GM12872 (cell line): ENCODE results near the gene BAHCC1.

Experiments used
- TF ChIP-seq, protein P1 (sequence below): IDR thresholded peaks from 3 replicates; pipeline ENCODE4 v1.5.1; 2011; ENCODE audit warnings: low read depth, mild to moderate bottlenecking, low read length, moderate library complexity; ENCODE audit not compliant: insufficient read depth

Gene BAHCC1

DNA sequence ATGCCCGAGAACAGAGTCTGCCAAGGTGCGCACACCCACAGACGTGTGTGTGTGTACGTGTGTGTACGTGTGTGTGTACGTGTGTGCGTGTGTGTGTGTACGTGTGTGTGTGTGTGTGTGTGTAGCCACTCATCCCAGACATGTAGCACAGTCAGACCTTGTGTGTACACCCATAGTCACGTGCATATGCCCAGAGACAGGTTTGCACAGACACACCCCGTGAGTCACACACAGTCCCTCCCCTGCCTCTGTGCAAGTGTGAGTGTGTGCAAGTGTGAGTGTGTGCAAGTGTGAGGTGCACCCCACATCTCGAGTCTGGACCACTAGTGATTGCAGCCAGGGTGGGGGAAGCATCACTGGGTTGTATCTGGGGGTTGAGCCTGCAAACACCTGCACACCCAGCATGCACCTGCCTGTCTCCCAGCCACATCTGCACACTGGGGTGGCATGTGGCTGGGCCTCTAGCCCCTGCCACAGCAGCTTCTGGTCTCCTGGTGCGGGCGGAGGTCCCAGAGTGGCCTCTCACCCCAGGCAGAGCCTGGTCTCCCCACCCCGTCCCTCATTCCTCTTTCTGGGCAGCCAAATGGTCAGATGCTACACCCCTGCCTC lies 23.6 kb downstream of the BAHCC1 start:
- TF ChIP-seq, protein P1, sequence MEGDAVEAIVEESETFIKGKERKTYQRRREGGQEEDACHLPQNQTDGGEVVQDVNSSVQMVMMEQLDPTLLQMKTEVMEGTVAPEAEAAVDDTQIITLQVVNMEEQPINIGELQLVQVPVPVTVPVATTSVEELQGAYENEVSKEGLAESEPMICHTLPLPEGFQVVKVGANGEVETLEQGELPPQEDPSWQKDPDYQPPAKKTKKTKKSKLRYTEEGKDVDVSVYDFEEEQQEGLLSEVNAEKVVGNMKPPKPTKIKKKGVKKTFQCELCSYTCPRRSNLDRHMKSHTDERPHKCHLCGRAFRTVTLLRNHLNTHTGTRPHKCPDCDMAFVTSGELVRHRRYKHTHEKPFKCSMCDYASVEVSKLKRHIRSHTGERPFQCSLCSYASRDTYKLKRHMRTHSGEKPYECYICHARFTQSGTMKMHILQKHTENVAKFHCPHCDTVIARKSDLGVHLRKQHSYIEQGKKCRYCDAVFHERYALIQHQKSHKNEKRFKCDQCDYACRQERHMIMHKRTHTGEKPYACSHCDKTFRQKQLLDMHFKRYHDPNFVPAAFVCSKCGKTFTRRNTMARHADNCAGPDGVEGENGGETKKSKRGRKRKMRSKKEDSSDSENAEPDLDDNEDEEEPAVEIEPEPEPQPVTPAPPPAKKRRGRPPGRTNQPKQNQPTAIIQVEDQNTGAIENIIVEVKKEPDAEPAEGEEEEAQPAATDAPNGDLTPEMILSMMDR = no peak

DNA sequence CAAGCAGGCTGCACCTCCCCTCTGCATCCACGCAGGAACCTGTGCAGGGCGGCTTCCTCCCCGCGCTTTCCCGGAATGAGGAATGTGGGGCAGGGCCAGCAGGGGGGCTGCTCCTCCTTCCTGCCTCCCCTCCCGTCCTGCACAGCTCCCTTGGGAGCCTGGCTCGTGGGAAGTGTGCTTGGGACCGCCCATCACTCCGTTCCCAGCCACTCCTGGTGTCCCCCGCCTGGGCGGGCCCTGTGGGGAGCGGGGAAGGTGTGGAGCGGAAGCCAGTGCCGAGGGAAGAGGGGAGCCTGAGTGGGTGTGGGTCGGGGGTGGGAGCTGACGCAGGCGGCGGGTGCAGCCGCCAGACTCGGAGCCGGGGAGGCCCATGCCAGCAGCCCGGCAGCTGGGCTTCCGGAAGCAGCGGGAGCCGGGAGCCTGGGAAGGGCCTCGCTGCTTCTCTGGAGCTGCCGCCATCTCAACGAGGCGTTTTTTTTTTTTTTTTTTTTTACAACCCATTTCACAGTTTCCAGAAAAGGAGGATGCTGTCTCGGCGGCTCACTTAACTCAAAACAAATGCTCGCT lies 24.1 kb downstream of the BAHCC1 start:
- TF ChIP-seq, protein P1 = no peak

DNA sequence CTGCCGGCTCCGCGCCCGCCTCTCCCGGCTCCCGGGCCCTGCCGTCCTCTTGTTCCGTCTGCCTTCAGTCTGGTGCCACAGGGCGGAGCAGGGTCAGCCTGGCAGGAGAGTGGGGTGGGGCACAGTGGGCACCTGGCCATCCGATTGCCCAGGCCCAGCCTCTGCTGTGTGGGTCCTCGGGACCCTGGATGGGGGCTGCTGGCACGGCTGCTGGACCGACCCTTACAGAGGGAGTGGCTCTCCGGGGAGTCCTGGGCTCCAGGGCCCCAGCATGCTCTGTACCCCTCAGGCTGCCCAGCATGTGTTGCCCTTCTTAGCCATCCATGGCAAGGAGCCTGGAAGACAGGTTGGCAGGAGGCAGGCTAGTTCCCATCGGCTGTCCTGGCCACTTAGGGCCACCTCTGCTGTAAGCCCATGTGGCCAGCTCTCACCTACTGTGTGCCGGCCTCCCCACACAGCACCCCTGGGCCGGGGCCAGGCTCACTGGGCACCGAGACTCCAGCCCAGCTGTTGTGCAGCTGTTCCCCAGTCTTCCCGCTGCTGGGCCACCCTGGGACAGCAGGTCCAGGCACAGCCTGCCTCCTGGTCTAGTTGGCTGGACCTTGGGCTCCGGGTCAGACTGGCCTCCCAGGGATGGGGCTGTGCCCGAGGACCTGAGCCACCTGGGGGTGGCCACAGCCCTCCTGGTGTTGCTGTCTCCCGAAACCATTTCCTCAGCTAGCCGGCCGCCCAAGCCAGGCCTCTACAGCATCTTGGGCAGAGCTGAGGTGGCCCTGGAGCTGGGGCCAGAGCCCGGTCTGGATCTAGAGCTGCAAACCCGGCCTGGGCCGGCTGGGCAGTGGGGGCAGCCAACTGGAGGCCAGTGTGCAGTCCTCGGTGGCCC lies 24.9 kb downstream of the BAHCC1 start:
- TF ChIP-seq, protein P1 = no peak

DNA sequence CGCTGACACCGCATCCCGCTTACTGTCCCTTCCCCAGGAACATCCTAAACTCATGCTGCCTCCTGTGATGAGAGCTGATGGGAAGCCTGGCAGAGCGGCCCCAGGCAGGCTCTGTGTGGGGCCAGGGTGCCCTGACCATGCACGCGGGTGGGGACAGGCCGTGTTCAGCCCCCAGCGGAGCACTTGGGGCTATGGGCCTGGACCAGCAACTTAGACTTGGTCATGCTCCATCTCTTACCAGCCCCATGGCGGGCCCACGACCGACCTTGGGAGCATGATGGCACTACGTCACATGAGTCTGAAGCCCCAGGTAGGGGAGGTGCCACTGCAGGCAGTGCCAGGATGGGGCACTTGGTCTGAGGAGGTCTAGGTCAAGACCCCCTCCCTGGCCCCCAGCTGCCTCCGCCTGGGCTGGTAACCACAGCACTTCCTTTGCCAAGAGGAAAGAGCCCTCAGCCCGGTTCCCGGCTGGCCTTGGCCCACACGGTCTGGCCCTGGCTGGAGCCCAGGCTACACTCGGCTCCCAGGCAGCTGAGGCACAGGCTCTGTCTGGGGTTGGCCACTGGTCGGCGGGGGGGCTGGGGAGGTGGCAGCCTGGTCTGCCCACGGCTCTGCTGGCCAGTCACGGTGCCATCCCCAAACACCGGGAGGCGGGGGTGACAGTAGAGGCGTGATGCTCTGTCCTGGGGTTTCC lies 25.7 kb downstream of the BAHCC1 start:
- TF ChIP-seq, protein P1 = no peak

DNA sequence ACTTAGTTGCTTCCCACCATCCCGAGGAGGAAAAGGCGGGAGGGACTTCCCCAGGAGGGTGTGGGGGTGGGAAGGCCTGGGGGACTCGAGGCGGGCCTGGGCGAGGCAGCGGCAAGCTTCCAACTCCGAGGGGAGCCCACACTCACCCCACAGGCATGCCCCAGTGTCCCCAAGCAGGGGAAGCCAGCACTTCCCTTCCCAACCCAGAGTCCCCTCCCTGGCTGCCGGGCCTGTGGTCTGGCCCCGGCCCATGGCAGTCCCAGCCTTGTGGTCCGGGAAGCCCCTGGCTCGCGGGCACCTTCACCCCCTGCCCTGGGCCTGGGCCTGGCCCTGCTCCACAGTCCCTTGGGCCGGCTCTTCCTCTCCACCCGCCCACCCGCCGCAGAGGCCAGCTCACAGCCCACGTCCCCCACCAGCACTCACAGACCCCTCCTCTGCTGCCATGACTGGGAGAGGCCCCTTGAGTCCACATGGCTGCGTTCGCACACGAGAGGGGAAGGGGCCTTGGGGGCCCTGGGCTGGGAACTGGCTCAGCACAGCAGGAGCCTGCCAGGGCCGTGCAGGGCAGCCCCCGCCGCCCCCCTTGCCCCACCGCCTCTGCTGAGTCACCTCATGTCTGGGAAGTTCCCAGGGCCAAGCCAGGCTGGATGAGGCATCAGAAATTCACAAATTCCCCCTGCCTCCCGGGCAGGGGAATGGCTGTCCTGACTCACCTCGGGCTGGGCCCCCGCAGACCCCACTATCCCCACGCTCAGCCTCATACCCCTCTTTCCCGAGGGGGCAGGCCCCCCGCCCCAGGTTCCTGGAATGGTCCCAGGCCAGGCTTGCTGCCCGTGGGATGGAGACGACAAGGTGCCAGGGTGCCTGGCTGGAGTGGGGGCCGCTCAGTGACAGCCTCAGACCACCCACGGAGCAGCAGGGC lies 27.8 kb downstream of the BAHCC1 start:
- TF ChIP-seq, protein P1 = no peak

DNA sequence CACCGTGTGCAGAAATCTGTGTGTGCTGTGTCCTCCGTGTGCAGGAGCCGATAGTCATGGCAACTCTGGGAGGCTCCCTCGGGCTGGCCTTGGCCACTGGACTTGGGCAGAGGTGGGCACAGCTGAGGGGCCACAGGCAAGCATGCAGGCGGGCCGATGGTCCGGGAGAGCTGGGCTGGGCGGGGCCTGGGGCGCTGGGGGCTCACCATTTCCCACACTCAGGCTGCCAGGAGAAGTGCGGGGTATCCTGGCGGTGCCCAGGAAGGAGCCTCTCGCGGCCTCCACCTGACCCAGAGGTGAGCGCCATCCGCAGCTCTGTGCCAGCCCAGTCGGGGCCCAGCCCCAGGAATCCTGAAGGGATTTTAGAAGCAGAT lies 28.4 kb downstream of the BAHCC1 start:
- TF ChIP-seq, protein P1 = no peak
